ENCODE data around the gene KRTAP9-6.

- TF ChIP-seq SIN3A (IDR thresholded peaks at IDR 0.05; ENCODE audit: borderline replicate concordance, insufficient read depth, low read depth, low read length) (no peak), TCF7L2 (IDR thresholded peaks at IDR 0.05; ENCODE audit: low read depth, low read length) (no peak)
These were observed 41.4 kb upstream of the KRTAP9-6 start for GRCh38 chr17:41223821-41224220.

All from Panc1 (cell line).